OCI-LY1 (cell line): ENCODE measurements around the gene DCDC1.

ENCODE experiments used
- H2AFZ ChIP-seq: fragments of 200-600 bp; sonication (generic), shearing (Covaris generic); 2 replicates; pipeline ENCODE4 v1.6.0; 2014; ENCODE audit warnings: antibody characterized with exemption, mild to moderate bottlenecking, low read length
- H3F3A ChIP-seq: fragments of 200-600 bp; sonication (generic), shearing (Covaris generic); 2 replicates; pipeline ENCODE4 v1.6.0; 2014; ENCODE audit warnings: mild to moderate bottlenecking, antibody characterized with exemption, low read length, moderate library complexity; ENCODE audit not compliant: insufficient read depth
- H3K27ac ChIP-seq: fragments of 200-600 bp; sonication (generic); 2 replicates; pipeline ENCODE4 v1.5.1; 2014; ENCODE audit warnings: low read length, mixed run types, mild to moderate bottlenecking, low read depth; ENCODE audit not compliant: poor library complexity, severe bottlenecking
- H3K27me3 ChIP-seq: fragments of 200-600 bp; sonication (generic); 2 replicates; pipeline ENCODE4 v1.6.0; 2014; ENCODE audit warnings: antibody characterized with exemption, mild to moderate bottlenecking, low read length, moderate library complexity; ENCODE audit not compliant: insufficient read depth
- H3K36me3 ChIP-seq: fragments of 200-600 bp; sonication (generic); 2 replicates; pipeline ENCODE4 v1.6.1; 2014; ENCODE audit warnings: mild to moderate bottlenecking, antibody characterized with exemption, low read length, moderate library complexity, mixed read lengths; ENCODE audit not compliant: insufficient read depth
- H3K4me1 ChIP-seq: fragments of 200-600 bp; sonication (generic); 2 replicates; pipeline ENCODE4 v1.5.1; 2014; ENCODE audit warnings: mild to moderate bottlenecking, low read length, moderate library complexity; ENCODE audit not compliant: insufficient read depth, severe bottlenecking
- H3K4me2 ChIP-seq: fragments of 200-600 bp; sonication (generic), shearing (Covaris generic); 2 replicates; pipeline ENCODE4 v1.6.1; 2014; ENCODE audit warnings: low read length
- H3K4me3 ChIP-seq: fragments of 200-600 bp; sonication (generic); 2 replicates; pipeline ENCODE4 v1.5.1; 2014; ENCODE audit warnings: low read length, low read depth, mild to moderate bottlenecking, mixed read lengths; ENCODE audit not compliant: poor library complexity, severe bottlenecking
- H3K79me2 ChIP-seq: fragments of 200-600 bp; shearing (Covaris generic); 2 replicates; pipeline ENCODE4 v1.6.1; 2016; ENCODE audit warnings: mixed run types, low read length, mixed read lengths; ENCODE audit not compliant: insufficient read depth
- H3K9ac ChIP-seq: fragments of 200-600 bp; sonication (generic), shearing (Covaris generic); 2 replicates; pipeline ENCODE4 v1.6.1; 2014; ENCODE audit warnings: mild to moderate bottlenecking, low read length, mixed read lengths
- H3K9me2 ChIP-seq: fragments of 200-600 bp; sonication (generic), shearing (Covaris generic); 2 replicates; pipeline ENCODE4 v1.6.1; 2014; ENCODE audit warnings: low read depth, mild to moderate bottlenecking, low read length, mixed read lengths
- H3K9me3 ChIP-seq: fragments of 200-600 bp; shearing (Covaris generic); 2 replicates; pipeline ENCODE4 v1.6.1; 2014; ENCODE audit warnings: low read length, mixed read lengths
- H4K20me1 ChIP-seq: fragments of 200-600 bp; sonication (generic), shearing (Covaris generic); 2 replicates; pipeline ENCODE4 v1.6.0; 2016; ENCODE audit warnings: mild to moderate bottlenecking, low read length; ENCODE audit not compliant: insufficient read depth
- EZH2 ChIP-seq: fragments of 200-600 bp; sonication (generic), shearing (Covaris generic); IDR thresholded peaks from 2 replicates; pipeline ENCODE4 v1.8.0; 2017; ENCODE audit warnings: borderline replicate concordance, mixed run types, mild to moderate bottlenecking, antibody characterized with exemption, low read length, moderate library complexity, mixed read lengths
- TF ChIP-seq, protein P1 (sequence below): fragments of 200-600 bp; sonication (generic), shearing (Covaris generic); IDR thresholded peaks from 2 replicates; pipeline ENCODE4 v1.5.1; 2017; ENCODE audit warnings: mild to moderate bottlenecking, antibody characterized with exemption, low read length, moderate library complexity, mixed read lengths

DCDC1 gene

DNA sequence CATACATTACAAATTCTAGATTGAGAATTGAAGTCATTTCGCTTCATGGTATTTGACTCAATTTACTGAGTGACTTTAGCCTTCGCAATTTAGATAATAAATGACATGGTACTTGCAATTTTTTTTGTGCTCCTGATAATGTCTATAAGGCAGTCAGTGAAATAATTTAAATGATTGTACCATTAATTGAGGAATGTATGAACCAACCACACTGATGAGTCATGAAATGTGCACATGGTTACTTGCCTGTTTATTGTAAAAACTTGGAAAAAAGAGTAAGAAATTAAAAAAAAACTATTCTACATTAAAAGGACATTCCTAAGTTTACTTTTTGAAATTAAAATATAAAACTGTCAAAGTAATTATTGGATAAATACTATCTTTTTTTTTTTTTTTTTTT lies 43.4 kb upstream of the DCDC1 start:
- H3K9me2 ChIP-seq = no peaks in the 10 kb centered on the region
- H3K9ac ChIP-seq = no peak overlapping the region
- no peak overlapping the region for H3K4me2 ChIP-seq
- no peak overlapping the region for H3K27ac ChIP-seq
- H3K79me2 ChIP-seq = no peaks in the 10 kb centered on the region
- H4K20me1 ChIP-seq = no peaks in the 10 kb centered on the region
- no peaks in the 10 kb centered on the region for H3K4me1 ChIP-seq
- H3F3A ChIP-seq = no peaks in the 10 kb centered on the region
- TF ChIP-seq, protein P1, sequence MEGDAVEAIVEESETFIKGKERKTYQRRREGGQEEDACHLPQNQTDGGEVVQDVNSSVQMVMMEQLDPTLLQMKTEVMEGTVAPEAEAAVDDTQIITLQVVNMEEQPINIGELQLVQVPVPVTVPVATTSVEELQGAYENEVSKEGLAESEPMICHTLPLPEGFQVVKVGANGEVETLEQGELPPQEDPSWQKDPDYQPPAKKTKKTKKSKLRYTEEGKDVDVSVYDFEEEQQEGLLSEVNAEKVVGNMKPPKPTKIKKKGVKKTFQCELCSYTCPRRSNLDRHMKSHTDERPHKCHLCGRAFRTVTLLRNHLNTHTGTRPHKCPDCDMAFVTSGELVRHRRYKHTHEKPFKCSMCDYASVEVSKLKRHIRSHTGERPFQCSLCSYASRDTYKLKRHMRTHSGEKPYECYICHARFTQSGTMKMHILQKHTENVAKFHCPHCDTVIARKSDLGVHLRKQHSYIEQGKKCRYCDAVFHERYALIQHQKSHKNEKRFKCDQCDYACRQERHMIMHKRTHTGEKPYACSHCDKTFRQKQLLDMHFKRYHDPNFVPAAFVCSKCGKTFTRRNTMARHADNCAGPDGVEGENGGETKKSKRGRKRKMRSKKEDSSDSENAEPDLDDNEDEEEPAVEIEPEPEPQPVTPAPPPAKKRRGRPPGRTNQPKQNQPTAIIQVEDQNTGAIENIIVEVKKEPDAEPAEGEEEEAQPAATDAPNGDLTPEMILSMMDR = no peak
- TF ChIP-seq EZH2 = no peak
- no peaks in the 10 kb centered on the region for H3K27me3 ChIP-seq
- H3K9me3 ChIP-seq = no peaks in the 10 kb centered on the region
- H3K4me3 ChIP-seq = no peak overlapping the region
- H3K36me3 ChIP-seq = no peaks in the 10 kb centered on the region
- no peak overlapping the region for H2AFZ ChIP-seq

DNA sequence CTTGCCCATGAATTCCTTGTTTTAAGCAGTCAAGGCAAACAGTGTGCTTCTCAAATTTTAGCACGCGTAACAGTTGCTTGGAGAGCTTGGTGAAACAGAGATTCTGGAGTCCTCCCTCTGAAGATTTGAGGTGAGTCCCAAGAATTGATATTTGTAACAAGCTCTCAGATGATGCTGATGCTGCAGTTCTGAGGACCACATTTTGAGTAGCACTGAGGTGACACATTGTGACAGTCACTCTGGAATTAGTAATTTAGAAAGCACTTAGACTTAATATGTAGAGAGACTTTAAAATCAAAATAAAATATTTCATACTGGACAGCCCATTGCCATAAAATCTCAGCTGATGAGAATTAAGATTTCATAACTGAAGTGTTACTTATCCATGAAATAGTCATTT lies 38.7 kb upstream of the DCDC1 start:
- Histone ChIP-seq H3K9me3 (no peaks in the 10 kb centered on the region), H3K36me3 (no peaks in the 10 kb centered on the region), H3K79me2 (no peaks in the 10 kb centered on the region), H3K4me1 (no peaks in the 10 kb centered on the region), H3K4me3 (no peak overlapping the region), H3K27ac (no peak overlapping the region), H3K4me2 (no peak overlapping the region), H3K9me2 (no peaks in the 10 kb centered on the region), H3F3A (no peaks in the 10 kb centered on the region), H2AFZ (no peak overlapping the region), H3K27me3 (no peaks in the 10 kb centered on the region), H3K9ac (no peak overlapping the region), H4K20me1 (no peaks in the 10 kb centered on the region)
- TF ChIP-seq, protein P1 = no peak
- no peak for TF ChIP-seq EZH2

DNA sequence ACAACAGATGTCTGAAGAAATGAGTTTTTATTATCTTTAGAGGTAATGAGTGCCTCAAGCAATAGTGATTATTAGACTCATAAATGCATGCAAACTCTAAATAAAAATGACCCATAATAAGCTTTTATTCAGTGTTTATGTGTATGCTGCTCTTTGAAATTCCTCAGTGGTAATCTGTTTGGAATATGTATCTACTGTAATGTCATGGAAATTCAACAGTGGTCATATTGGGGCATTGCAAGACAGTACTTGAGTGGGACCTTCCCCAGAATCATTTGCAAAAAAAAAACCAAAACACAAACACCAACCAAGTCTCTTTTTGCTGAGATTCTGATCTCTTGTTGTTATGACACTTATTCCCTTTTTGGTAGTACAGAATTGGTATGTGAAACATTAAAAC lies 35.1 kb upstream of the DCDC1 start:
- Histone ChIP-seq H3K9ac (no peak overlapping the region), H3K36me3 (no peaks in the 10 kb centered on the region), H2AFZ (no peak overlapping the region), H4K20me1 (no peaks in the 10 kb centered on the region), H3K27ac (no peak overlapping the region), H3K9me2 (no peaks in the 10 kb centered on the region), H3K4me3 (no peak overlapping the region), H3K4me1 (no peaks in the 10 kb centered on the region), H3K79me2 (no peaks in the 10 kb centered on the region), H3K9me3 (no peaks in the 10 kb centered on the region), H3K4me2 (no peak overlapping the region), H3K27me3 (no peaks in the 10 kb centered on the region), H3F3A (no peaks in the 10 kb centered on the region)
- no peak for TF ChIP-seq EZH2
- TF ChIP-seq, protein P1 = no peak
